ENCODE data around the gene PRKCB.
"Not testable (repeated sequence)": the region's sequence is repeated elsewhere in the genome, so short reads cannot be mapped to it uniquely, and the experiment has no call there.

The PRKCB gene

GRCh38 chr16:24102209-24102660 is 266.5 kb downstream of the PRKCB start:
- DNase-seq, result no peak

GRCh38 chr16:24105471-24105870 is 269.7 kb downstream of the PRKCB start:
- not testable (repeated sequence) for DNase-seq

GRCh38 chr16:24108090-24108489 is 272.3 kb downstream of the PRKCB start:
- DNase-seq, result not testable (repeated sequence)

GRCh38 chr16:24111724-24112302 is 276.0 kb downstream of the PRKCB start:
- no peak for DNase-seq

GRCh38 chr16:24113115-24113745 is 277.4 kb downstream of the PRKCB start:
- no peak for DNase-seq

GRCh38 chr16:24114876-24115275 is 279.1 kb downstream of the PRKCB start:
- no peak for DNase-seq

- no peak for DNase-seq
Observed at GRCh38 chr16:24116046-24116776, 280.4 kb downstream of the PRKCB start.

- DNase-seq, result no peak
Observed at GRCh38 chr16:24116989-24117388, 281.2 kb downstream of the PRKCB start.

- DNase-seq, result no peak
Observed at GRCh38 chr16:24117680-24118079, 281.9 kb downstream of the PRKCB start.

- no peak for DNase-seq
Observed at GRCh38 chr16:24118126-24118821, 282.5 kb downstream of the PRKCB start.

GRCh38 chr16:24119807-24120206 is 284.0 kb downstream of the PRKCB start:
- no peak for DNase-seq

- no peak for DNase-seq
Observed at GRCh38 chr16:24123275-24123674, 287.5 kb downstream of the PRKCB start.

- DNase-seq, result no peak
Observed at GRCh38 chr16:24124291-24124690, 288.5 kb downstream of the PRKCB start.

GRCh38 chr16:24125214-24125613 is 289.4 kb downstream of the PRKCB start:
- no peak for DNase-seq

- DNase-seq, result no peak
Observed at GRCh38 chr16:24129412-24129918, 293.7 kb downstream of the PRKCB start.

GRCh38 chr16:24130494-24131085 is 294.8 kb downstream of the PRKCB start:
- no peak for DNase-seq

GRCh38 chr16:24131294-24131693 is 295.5 kb downstream of the PRKCB start:
- DNase-seq, result no peak

GRCh38 chr16:24132048-24132796 is 296.4 kb downstream of the PRKCB start:
- no peak for DNase-seq

GRCh38 chr16:24132797-24133155 is 297.0 kb downstream of the PRKCB start:
- no peak for DNase-seq

GRCh38 chr16:24135624-24136565 is 300.1 kb downstream of the PRKCB start:
- DNase-seq, result no peak

GRCh38 chr16:24138024-24138423 is 302.2 kb downstream of the PRKCB start:
- no peak for DNase-seq

All from activated CD8-positive, alpha-beta memory T cell treated with anti-CD3 and anti-CD28 coated beads, Interleukin-2, amount 50 U/mL, for 4 hours (primary cell).